ENCODE data around the gene ITPR2. TPM values are rescaled to one million over a fixed set of nuclear protein-coding genes. Genes with fewer than 3 reads are reported as not detected.

Gene ITPR2
- total and polyA plus RNA-seq, 4 donors: 4.1 to 47.0 (median 26.5) TPM

DNA sequence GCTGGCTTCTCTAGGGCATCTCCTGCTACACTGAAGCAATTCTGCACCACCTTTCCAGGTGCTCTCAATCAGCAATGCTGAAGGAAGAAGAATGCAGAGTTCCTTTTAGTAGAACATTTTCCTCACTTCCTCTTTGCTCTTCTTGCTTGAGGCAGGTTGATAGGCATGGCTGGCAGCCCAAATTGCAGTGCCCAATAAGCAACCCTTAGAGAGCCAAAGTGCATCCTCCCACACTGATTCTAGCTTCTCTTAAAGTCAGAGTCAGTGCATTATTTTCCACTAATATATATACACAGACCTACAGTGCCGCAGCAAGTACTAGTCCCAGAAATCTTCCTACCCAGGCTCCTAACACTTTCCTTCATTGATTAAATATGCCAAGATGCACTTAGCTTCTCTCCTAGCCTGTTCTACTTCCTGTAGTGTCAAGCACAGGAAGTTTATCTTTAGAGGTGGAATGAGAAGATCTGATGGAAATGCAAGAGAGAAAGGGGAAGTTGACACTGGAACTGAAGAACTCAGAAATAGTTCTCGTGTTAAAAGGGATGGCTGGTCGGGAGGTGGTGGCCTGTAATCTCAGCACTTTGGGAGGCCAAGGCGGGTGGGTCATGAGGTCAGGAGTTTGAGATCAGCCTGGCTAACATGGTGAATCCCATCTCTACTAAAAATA is 504.9 kb downstream of the ITPR2 start:
- DNase-seq (no peak), ATAC-seq (ENCODE audit: insufficient read depth, low FRiP score) (no peak)
- Histone ChIP-seq H3K4me1 (ENCODE audit: control insufficient read depth in 5 of 5, insufficient read depth in 5 of 5, low read length in 5 of 5) (peaks cover 0 to 2% (median 0%) of the 10 kb centered on the region in 5 donors), H3K9me3 (ENCODE audit: control insufficient read depth in 4 of 4, insufficient read depth in 3 of 4, low read length in 3 of 4) (peaks cover 0 to 4% (median 0%) of the 10 kb centered on the region in 4 donors), H3K27ac (ENCODE audit: low read depth in 1 of 2, low read length in 1 of 2) (no peak overlapping the region), H3K9ac (ENCODE audit: insufficient read depth in 1 of 2, low read length in 2 of 2) (no peak overlapping the region), H3K36me3 (ENCODE audit: control insufficient read depth in 4 of 4, insufficient read depth in 4 of 4, low read length in 4 of 4) (no peaks in the 10 kb centered on the region), H3K4me3 (no peak overlapping the region), H3K27me3 (ENCODE audit: control insufficient read depth in 3 of 3, insufficient read depth in 3 of 3, low read length in 2 of 3) (no peaks in the 10 kb centered on the region)
- 25 to 44% methylated on average over 4 of the region's 4 CpGs for WGBS, 2 donors
- TF ChIP-seq, protein P1, sequence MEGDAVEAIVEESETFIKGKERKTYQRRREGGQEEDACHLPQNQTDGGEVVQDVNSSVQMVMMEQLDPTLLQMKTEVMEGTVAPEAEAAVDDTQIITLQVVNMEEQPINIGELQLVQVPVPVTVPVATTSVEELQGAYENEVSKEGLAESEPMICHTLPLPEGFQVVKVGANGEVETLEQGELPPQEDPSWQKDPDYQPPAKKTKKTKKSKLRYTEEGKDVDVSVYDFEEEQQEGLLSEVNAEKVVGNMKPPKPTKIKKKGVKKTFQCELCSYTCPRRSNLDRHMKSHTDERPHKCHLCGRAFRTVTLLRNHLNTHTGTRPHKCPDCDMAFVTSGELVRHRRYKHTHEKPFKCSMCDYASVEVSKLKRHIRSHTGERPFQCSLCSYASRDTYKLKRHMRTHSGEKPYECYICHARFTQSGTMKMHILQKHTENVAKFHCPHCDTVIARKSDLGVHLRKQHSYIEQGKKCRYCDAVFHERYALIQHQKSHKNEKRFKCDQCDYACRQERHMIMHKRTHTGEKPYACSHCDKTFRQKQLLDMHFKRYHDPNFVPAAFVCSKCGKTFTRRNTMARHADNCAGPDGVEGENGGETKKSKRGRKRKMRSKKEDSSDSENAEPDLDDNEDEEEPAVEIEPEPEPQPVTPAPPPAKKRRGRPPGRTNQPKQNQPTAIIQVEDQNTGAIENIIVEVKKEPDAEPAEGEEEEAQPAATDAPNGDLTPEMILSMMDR (IDR thresholded peaks at IDR 0.05; ENCODE audit: control extremely low read depth, extremely low read depth): no peak

DNA sequence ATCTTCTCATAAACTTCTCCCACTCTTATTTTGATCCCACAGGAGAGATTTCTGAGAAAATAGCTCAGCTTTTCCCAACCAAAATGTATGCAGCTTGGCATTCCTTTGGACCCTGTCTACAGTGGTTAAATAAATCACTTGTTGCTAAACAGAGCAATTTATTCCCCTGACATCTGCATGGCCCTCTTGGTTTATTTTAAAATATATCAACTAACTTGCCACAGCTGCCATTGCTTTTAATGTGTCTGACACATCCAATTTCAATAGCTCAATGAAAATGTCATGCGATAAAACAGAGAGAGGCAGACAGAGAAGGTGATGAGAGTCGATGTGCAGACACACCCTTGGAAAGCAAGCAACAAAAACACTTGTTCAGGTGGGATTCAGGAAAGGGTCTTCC is 509.3 kb downstream of the ITPR2 start:
- H3K27ac ChIP-seq (ENCODE audit: low read depth in 1 of 2, low read length in 1 of 2): no peak overlapping the region
- no peak for ATAC-seq (ENCODE audit: insufficient read depth, low FRiP score)
- WGBS, 2 donors: 90 to 93% methylated on average over 2 of the region's 2 CpGs
- no peaks in the 10 kb centered on the region for H3K27me3 ChIP-seq (ENCODE audit: control insufficient read depth in 3 of 3, insufficient read depth in 3 of 3, low read length in 2 of 3)
- no peaks in the 10 kb centered on the region for H3K36me3 ChIP-seq (ENCODE audit: control insufficient read depth in 4 of 4, insufficient read depth in 4 of 4, low read length in 4 of 4)
- TF ChIP-seq, protein P1 (IDR thresholded peaks at IDR 0.05; ENCODE audit: control extremely low read depth, extremely low read depth): no peak
- H3K9me3 ChIP-seq (ENCODE audit: control insufficient read depth in 4 of 4, insufficient read depth in 3 of 4, low read length in 3 of 4): peaks cover 0 to 3% (median 0%) of the 10 kb centered on the region in 4 donors
- no peak overlapping the region for H3K9ac ChIP-seq (ENCODE audit: insufficient read depth in 1 of 2, low read length in 2 of 2)
- H3K4me1 ChIP-seq (ENCODE audit: control insufficient read depth in 5 of 5, insufficient read depth in 5 of 5, low read length in 5 of 5): peaks cover 0 to 2% (median 0%) of the 10 kb centered on the region in 5 donors
- no peak for DNase-seq
- H3K4me3 ChIP-seq: no peak overlapping the region

DNA sequence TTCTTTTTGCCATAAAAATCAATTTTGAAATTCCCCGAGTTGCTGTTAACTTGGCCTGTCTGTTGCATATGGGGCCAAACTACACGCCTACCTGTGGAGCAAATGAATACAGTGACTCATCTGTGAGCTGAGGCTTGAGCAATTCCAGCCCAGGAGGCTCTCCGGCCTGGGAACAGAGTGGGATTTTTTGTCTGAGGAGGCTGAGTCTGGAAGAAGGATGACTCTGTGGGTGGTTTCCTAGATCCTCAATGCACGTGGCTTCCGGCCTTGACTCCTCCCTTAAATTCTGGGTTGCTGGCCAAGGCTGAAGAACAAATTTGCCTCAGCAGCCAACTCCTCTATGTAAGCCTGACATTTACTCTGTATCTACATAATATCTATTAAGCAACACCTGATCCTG is 513.5 kb downstream of the ITPR2 start:
- Histone ChIP-seq H3K9me3 (ENCODE audit: control insufficient read depth in 4 of 4, insufficient read depth in 3 of 4, low read length in 3 of 4) (peaks cover 0 to 12% (median 0%) of the 10 kb centered on the region in 4 donors), H3K4me1 (ENCODE audit: control insufficient read depth in 5 of 5, insufficient read depth in 5 of 5, low read length in 5 of 5) (peaks cover 0 to 4% (median 0%) of the 10 kb centered on the region in 5 donors), H3K9ac (ENCODE audit: insufficient read depth in 1 of 2, low read length in 2 of 2) (no peak overlapping the region), H3K27ac (ENCODE audit: low read depth in 1 of 2, low read length in 1 of 2) (no peak overlapping the region), H3K36me3 (ENCODE audit: control insufficient read depth in 4 of 4, insufficient read depth in 4 of 4, low read length in 4 of 4) (no peaks in the 10 kb centered on the region), H3K4me3 (no peak overlapping the region), H3K27me3 (ENCODE audit: control insufficient read depth in 3 of 3, insufficient read depth in 3 of 3, low read length in 2 of 3) (no peaks in the 10 kb centered on the region)
- no peak for DNase-seq
- 71 to 86% methylated on average over 5 of the region's 5 CpGs for WGBS, 2 donors
- peak; percentile 69 for ATAC-seq (ENCODE audit: insufficient read depth, low FRiP score)
- TF ChIP-seq, protein P1 (IDR thresholded peaks at IDR 0.05; ENCODE audit: control extremely low read depth, extremely low read depth): no peak
